MG63 (cell line): Measurements from ENCODE around the gene XPO5. TPM values are rescaled to one million over a fixed set of nuclear protein-coding genes. Genes with fewer than 3 reads are reported as not detected.
"Not testable (repeated sequence)": the region's sequence is repeated elsewhere in the genome, so short reads cannot be mapped to it uniquely, and the experiment has no call there.

ENCODE experiments used
- DNase-seq: peaks from one replicate; pipeline ENCODE4 v3.0.0-alpha.2; 2020
- H3K27me3 ChIP-seq: fragments of 250-450 bp; sonication (Bioruptor Pico); 2 replicates; pipeline ENCODE4 v1.5.1; 2020; ENCODE audit warnings: mild to moderate bottlenecking, moderate library complexity
- H3K36me3 ChIP-seq: fragments of 250-450 bp; sonication (Bioruptor Pico); 2 replicates; pipeline ENCODE4 v1.5.1; 2020; ENCODE audit warnings: mild to moderate bottlenecking, moderate library complexity
- H3K4me3 ChIP-seq: fragments of 250-450 bp; sonication (Bioruptor Pico); 2 replicates; pipeline ENCODE4 v1.5.1; 2020; ENCODE audit warnings: mild to moderate bottlenecking, moderate library complexity
- H3K9me3 ChIP-seq: fragments of 250-450 bp; sonication (Bioruptor Pico); 2 replicates; pipeline ENCODE4 v1.5.1; 2020; ENCODE audit warnings: mild to moderate bottlenecking, moderate library complexity
- total RNA-seq: library from RNA; depleted of rRNA; stranded (reverse); fragments of >200 nt; shearing (Covaris generic); gene quantifications from 2 replicates; pipeline ENCODE4 v1.2.3, GENCODE V29; 2014; ENCODE audit warnings: low replicate concordance

Gene XPO5
- total RNA-seq, 1 experiment from 2014 or later: 35.7 TPM

- no peak for DNase-seq
- Histone ChIP-seq H3K27me3 (no peaks in the 10 kb centered on the region), H3K4me3 (no peak overlapping the region), H3K9me3 (no peaks in the 10 kb centered on the region), H3K36me3 (peaks cover 27% of the 10 kb centered on the region)
Observed at GRCh38 chr6:43604174-43604573, 28.3 kb upstream of the XPO5 start.

- no peak for DNase-seq
- H3K27me3 ChIP-seq: no peaks in the 10 kb centered on the region
- H3K4me3 ChIP-seq: no peak overlapping the region
- H3K9me3 ChIP-seq: no peaks in the 10 kb centered on the region
- H3K36me3 ChIP-seq: peaks cover 17% of the 10 kb centered on the region
Observed at GRCh38 chr6:43600595-43600994, 24.8 kb upstream of the XPO5 start.

- Histone ChIP-seq H3K27me3 (no peaks in the 10 kb centered on the region), H3K4me3 (no peak overlapping the region), H3K36me3 (peaks cover 10% of the 10 kb centered on the region; the same call in 1 of the 2 replicates), H3K9me3 (no peaks in the 10 kb centered on the region)
- DNase-seq: no peak
Observed at GRCh38 chr6:43593938-43594337, 18.1 kb upstream of the XPO5 start.

- H3K4me3 ChIP-seq, DNase-seq, H3K27me3 ChIP-seq, H3K9me3 ChIP-seq: not testable (repeated sequence)
- H3K36me3 ChIP-seq: peaks cover 29% of the 10 kb centered on the region
Observed at GRCh38 chr6:43589564-43589963, 13.7 kb upstream of the XPO5 start.

- H3K4me3 ChIP-seq: no peak overlapping the region
- no peaks in the 10 kb centered on the region for H3K27me3 ChIP-seq
- peaks cover 39% of the 10 kb centered on the region for H3K36me3 ChIP-seq
- DNase-seq: no peak
- no peaks in the 10 kb centered on the region for H3K9me3 ChIP-seq
Observed at GRCh38 chr6:43588194-43588593, 12.4 kb upstream of the XPO5 start.

GRCh38 chr6:43584892-43585570, 9.2 kb upstream of the XPO5 start:
- peaks cover 38% of the 10 kb centered on the region for H3K36me3 ChIP-seq
- H3K27me3 ChIP-seq: no peaks in the 10 kb centered on the region
- no peak for DNase-seq
- no peak overlapping the region for H3K4me3 ChIP-seq
- H3K9me3 ChIP-seq: no peaks in the 10 kb centered on the region

GRCh38 chr6:43582911-43583310, 7.1 kb upstream of the XPO5 start:
- peaks cover 33% of the 10 kb centered on the region for H3K36me3 ChIP-seq
- H3K9me3 ChIP-seq: no peaks in the 10 kb centered on the region
- H3K4me3 ChIP-seq: no peak overlapping the region
- H3K27me3 ChIP-seq: no peaks in the 10 kb centered on the region
- no peak for DNase-seq

GRCh38 chr6:43579171-43579570, 3.3 kb upstream of the XPO5 start:
- Histone ChIP-seq H3K36me3 (peaks cover 11% of the 10 kb centered on the region), H3K27me3 (no peaks in the 10 kb centered on the region), H3K9me3 (no peaks in the 10 kb centered on the region), H3K4me3 (no peak overlapping the region)
- no peak for DNase-seq

GRCh38 chr6:43578748-43579147, 2.9 kb upstream of the XPO5 start:
- no peaks in the 10 kb centered on the region for H3K27me3 ChIP-seq
- H3K4me3 ChIP-seq: no peak overlapping the region
- H3K9me3 ChIP-seq: no peaks in the 10 kb centered on the region
- peaks cover 8% of the 10 kb centered on the region for H3K36me3 ChIP-seq
- no peak for DNase-seq

GRCh38 chr6:43575105-43575771, 600 bp downstream of the XPO5 start:
- peak; percentile 38 for DNase-seq
- peaks cover 21% of the 10 kb centered on the region for H3K36me3 ChIP-seq
- no peaks in the 10 kb centered on the region for H3K27me3 ChIP-seq
- H3K9me3 ChIP-seq: no peaks in the 10 kb centered on the region
- H3K4me3 ChIP-seq: peak overlapping the region; percentile 95

GRCh38 chr6:43572015-43572414, 3.8 kb downstream of the XPO5 start:
- DNase-seq: no peak
- Histone ChIP-seq H3K4me3 (no peak overlapping the region), H3K36me3 (peaks cover 35% of the 10 kb centered on the region), H3K9me3 (no peaks in the 10 kb centered on the region), H3K27me3 (no peaks in the 10 kb centered on the region)

GRCh38 chr6:43570876-43571441, 4.9 kb downstream of the XPO5 start:
- peaks cover 40% of the 10 kb centered on the region for H3K36me3 ChIP-seq
- no peaks in the 10 kb centered on the region for H3K9me3 ChIP-seq
- no peaks in the 10 kb centered on the region for H3K27me3 ChIP-seq
- no peak for DNase-seq
- no peak overlapping the region for H3K4me3 ChIP-seq

GRCh38 chr6:43559328-43559727, 16.5 kb downstream of the XPO5 start:
- DNase-seq: no peak
- no peak overlapping the region for H3K4me3 ChIP-seq
- H3K9me3 ChIP-seq: no peaks in the 10 kb centered on the region
- no peaks in the 10 kb centered on the region for H3K27me3 ChIP-seq
- H3K36me3 ChIP-seq: peaks cover 54% of the 10 kb centered on the region

GRCh38 chr6:43557620-43558019, 18.2 kb downstream of the XPO5 start:
- not testable (repeated sequence) for H3K9me3 ChIP-seq, H3K27me3 ChIP-seq, DNase-seq, H3K4me3 ChIP-seq
- peaks cover 50% of the 10 kb centered on the region for H3K36me3 ChIP-seq

- peaks cover 33% of the 10 kb centered on the region for H3K36me3 ChIP-seq
- DNase-seq: no peak
- no peaks in the 10 kb centered on the region for H3K9me3 ChIP-seq
- no peak overlapping the region for H3K4me3 ChIP-seq
- no peaks in the 10 kb centered on the region for H3K27me3 ChIP-seq
Observed at GRCh38 chr6:43547222-43547621, 28.6 kb downstream of the XPO5 start.

- H3K27me3 ChIP-seq: no peaks in the 10 kb centered on the region
- DNase-seq: no peak
- H3K4me3 ChIP-seq: no peak overlapping the region
- H3K36me3 ChIP-seq: peaks cover 28% of the 10 kb centered on the region
- H3K9me3 ChIP-seq: no peaks in the 10 kb centered on the region
Observed at GRCh38 chr6:43544461-43544860, 31.4 kb downstream of the XPO5 start.

- Histone ChIP-seq H3K27me3 (no peaks in the 10 kb centered on the region), H3K4me3 (no peak overlapping the region), H3K36me3 (peaks cover 26% of the 10 kb centered on the region)
Observed at GRCh38 chr6:43541774-43542471, 33.9 kb downstream of the XPO5 start.

More at GRCh38 chr6:43541774-43542471, 33.9 kb downstream of the XPO5 start:
- H3K9me3 ChIP-seq: no peaks in the 10 kb centered on the region
- DNase-seq: no peak
